WI38 (cell line): ENCODE measurements around the gene LNX1.

ENCODE experiments used
- H3K4me3 ChIP-seq: 2 replicates; pipeline ENCODE4 v1.5.1; 2011; ENCODE audit warnings: low read depth, mild to moderate bottlenecking, control low read depth, low read length
- CTCF ChIP-seq: IDR thresholded peaks from 2 replicates; pipeline ENCODE4 v1.5.1; 2012; ENCODE audit warnings: low read depth, mild to moderate bottlenecking, control low read depth, low read length

The LNX1 gene

DNA sequence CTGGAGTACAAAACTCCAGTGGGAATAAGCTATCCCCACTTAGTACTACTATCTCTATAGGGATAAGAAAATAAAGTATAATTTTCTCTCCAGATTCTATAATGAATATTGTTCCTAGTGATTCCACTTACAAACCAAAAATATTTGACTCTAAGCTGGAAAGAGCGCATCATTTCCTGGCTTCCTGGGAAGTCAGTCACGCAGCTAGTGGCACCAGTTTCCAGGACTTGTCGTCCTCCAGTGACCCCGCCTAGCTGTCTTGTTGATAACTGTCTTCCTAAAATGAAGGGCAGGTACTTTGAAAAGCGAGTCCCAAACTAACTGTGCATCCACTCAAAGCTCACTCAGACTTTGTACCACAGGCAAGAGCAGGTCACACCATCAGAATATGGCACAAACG is 39.3 kb downstream of the LNX1 start:
- no peak for TF ChIP-seq CTCF
- H3K4me3 ChIP-seq, result no peak overlapping the region

- no peak for TF ChIP-seq CTCF
- no peak overlapping the region for H3K4me3 ChIP-seq
These were observed 39.9 kb downstream of the LNX1 start for GRCh38 chr4:53551281-53551864.

DNA sequence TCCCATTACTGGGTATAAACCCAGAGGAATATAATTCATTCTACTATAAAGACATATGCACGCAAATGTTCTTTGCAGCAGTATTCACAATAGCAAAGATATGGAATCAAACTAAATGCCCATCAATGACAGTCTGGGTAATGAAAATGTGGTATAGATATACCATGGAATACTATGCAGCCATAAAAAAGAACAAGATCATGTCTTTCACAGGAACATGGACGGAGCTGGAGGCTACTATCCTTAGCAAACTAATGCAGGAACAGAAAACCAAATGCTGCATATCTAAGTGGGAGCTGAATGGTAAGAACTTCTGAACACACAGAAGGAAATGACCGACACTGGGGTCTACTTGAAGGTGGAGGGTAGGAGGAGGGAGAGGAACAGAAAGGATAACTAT is 42.6 kb downstream of the LNX1 start:
- H3K4me3 ChIP-seq, result no peak overlapping the region
- no peak for TF ChIP-seq CTCF

DNA sequence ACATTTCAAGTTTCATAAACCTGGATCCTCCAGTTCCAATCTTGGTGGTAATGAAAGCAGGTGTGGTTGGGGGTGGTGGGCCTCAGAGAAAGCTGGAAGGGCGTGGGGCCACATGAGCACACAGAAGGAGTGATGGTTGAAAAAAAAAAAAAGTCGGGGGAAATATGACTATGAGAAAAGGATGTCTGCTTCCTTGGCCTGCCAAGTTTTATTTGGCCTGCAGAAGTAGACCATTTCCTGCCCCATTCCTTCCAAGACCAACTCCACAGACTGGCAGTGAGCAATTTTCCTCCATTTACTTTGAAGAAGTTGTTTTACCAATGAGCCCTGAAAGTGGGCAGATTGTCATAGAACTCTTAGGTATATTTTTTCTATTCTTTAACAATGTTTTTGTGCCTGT is 43.3 kb downstream of the LNX1 start:
- H3K4me3 ChIP-seq, result no peak overlapping the region
- TF ChIP-seq CTCF, result no peak

GRCh38 chr4:53545942-53546581 is 45.2 kb downstream of the LNX1 start:
- no peak overlapping the region for H3K4me3 ChIP-seq
- no peak for TF ChIP-seq CTCF

DNA sequence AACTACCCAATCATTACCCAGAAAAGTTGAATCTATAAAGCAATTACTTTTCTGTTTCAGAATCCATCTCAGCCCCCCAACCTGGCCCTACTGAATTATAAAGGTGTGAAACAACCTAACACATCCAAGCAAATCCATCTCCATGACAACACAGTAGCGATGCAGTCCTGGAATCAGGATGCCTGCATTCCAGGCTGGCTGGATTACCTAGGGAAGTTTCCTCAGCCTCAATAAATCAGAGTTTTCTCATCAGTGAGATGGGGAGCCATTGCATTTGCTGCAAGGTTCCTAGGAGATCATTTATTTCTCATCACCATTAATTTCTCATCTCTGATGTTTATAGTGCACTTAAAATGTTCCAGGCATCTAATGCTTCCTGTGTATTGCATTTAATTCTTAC is 46.0 kb downstream of the LNX1 start:
- TF ChIP-seq CTCF, result no peak
- no peak overlapping the region for H3K4me3 ChIP-seq

- no peak for TF ChIP-seq CTCF
- no peak overlapping the region for H3K4me3 ChIP-seq
These were observed 47.7 kb downstream of the LNX1 start for GRCh38 chr4:53543561-53543960.
